HL-60 (cell line): ENCODE results near the gene ITCH.

Experiments used
- DNase-seq, 2 experiments: peaks; one replicate each; pipeline ENCODE4 v3.0.0-alpha.2; 2010 to 2020; ENCODE audit warnings: low read depth in 1 of 2, low spot score in 1 of 2
- H3K27ac ChIP-seq: fragments of 250-450 bp; sonication (Bioruptor Pico); replicated peaks from 2 replicates; pipeline ENCODE4 v1.5.1; 2020; ENCODE audit warnings: mild to moderate bottlenecking, moderate library complexity
- H3K27me3 ChIP-seq: fragments of 250-450 bp; sonication (Bioruptor Pico); 2 replicates; pipeline ENCODE4 v1.5.1; 2021; ENCODE audit warnings: mild to moderate bottlenecking, moderate library complexity; ENCODE audit not compliant: insufficient read depth, poor library complexity, severe bottlenecking
- H3K4me3 ChIP-seq: replicated peaks from 2 replicates; pipeline ENCODE4 v1.5.1; 2011; ENCODE audit warnings: mild to moderate bottlenecking, control low read depth, low read length; ENCODE audit not compliant: insufficient read depth
- GABPA ChIP-seq: IDR thresholded peaks from 2 replicates; pipeline ENCODE4 v1.6.1; 2012; ENCODE audit warnings: low read depth
- POLR2AphosphoS5 ChIP-seq: IDR thresholded peaks from 2 replicates; pipeline ENCODE4 v1.6.1; 2012; ENCODE audit warnings: low read depth
- SPI1 ChIP-seq: IDR thresholded peaks from 2 replicates; pipeline ENCODE4 v1.6.1; 2012; ENCODE audit warnings: low read depth, mild to moderate bottlenecking, borderline replicate concordance
- TF ChIP-seq, protein P1 (sequence below): IDR thresholded peaks from one replicate; pipeline ENCODE4 v1.5.1; 2011; ENCODE audit warnings: low read length, control low read depth, inconsistent platforms; ENCODE audit not compliant: insufficient read depth
- TF ChIP-seq, protein P2 (sequence below): IDR thresholded peaks from 2 replicates; pipeline ENCODE4 v1.6.1; 2012; ENCODE audit warnings: low read depth; ENCODE audit not compliant: insufficient replicate concordance

The ITCH gene

DNA sequence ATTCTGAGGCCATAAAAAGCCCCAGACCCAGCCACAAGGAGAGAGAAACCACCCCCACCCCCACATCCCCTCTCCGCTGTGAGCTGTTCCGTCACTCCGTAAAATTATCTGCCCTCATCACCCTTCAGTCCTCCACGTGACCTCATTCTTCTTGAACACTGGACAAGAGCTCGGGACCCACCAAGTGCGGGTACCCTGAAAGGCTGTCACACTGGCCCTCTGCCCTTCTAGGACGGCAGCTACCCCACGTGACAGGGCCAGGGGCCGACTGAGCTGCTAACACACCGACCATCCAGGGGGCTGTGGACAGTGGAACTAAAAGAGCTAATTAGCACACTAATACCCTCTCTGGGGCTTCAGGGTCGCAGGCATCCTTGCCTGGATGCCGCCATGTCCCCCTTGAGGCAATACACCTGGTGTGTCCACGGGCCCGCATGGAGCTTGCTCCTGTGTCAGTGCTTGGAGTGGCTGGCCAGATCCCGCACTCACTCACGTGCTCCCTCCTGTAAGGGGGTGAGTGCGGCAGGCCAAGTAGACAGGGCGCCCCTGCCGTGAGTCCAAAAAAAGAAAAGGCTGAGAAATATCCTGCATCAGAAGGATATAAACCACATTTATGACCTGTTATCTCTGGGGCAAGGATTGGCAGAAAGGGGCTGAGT lies 30.7 kb upstream of the ITCH start:
- Histone ChIP-seq H3K27me3 (no peaks in the 10 kb centered on the region), H3K27ac (no peak overlapping the region), H3K4me3 (no peak overlapping the region)
- TF ChIP-seq GABPA (no peak), SPI1 (no peak), POLR2AphosphoS5 (no peak)
- TF ChIP-seq, protein P1, sequence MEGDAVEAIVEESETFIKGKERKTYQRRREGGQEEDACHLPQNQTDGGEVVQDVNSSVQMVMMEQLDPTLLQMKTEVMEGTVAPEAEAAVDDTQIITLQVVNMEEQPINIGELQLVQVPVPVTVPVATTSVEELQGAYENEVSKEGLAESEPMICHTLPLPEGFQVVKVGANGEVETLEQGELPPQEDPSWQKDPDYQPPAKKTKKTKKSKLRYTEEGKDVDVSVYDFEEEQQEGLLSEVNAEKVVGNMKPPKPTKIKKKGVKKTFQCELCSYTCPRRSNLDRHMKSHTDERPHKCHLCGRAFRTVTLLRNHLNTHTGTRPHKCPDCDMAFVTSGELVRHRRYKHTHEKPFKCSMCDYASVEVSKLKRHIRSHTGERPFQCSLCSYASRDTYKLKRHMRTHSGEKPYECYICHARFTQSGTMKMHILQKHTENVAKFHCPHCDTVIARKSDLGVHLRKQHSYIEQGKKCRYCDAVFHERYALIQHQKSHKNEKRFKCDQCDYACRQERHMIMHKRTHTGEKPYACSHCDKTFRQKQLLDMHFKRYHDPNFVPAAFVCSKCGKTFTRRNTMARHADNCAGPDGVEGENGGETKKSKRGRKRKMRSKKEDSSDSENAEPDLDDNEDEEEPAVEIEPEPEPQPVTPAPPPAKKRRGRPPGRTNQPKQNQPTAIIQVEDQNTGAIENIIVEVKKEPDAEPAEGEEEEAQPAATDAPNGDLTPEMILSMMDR: no peak
- DNase-seq: no peak

DNA sequence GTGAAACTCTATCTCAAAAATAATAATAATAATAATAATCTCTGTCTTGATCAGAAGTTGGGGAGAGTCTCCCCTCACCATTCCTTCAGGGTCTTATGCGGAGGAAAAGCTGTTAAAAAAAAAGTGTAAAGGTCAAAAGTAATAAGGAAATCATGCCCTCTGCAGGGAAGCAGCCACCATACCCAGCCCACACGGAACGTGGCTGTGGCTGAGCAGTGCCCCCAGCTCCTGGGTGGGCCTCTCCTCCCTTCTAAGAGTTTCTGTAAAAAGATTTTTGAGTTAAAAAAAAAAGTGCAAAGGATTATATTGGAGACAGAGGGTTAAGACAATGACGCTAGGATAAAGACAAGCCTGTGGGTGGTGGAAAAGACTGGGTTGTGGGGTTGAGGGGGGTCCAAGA lies 29.3 kb upstream of the ITCH start:
- no peak for DNase-seq
- no peak for TF ChIP-seq GABPA
- TF ChIP-seq POLR2AphosphoS5: no peak
- TF ChIP-seq SPI1: no peak
- TF ChIP-seq, protein P1: no peak
- TF ChIP-seq, protein P2, sequence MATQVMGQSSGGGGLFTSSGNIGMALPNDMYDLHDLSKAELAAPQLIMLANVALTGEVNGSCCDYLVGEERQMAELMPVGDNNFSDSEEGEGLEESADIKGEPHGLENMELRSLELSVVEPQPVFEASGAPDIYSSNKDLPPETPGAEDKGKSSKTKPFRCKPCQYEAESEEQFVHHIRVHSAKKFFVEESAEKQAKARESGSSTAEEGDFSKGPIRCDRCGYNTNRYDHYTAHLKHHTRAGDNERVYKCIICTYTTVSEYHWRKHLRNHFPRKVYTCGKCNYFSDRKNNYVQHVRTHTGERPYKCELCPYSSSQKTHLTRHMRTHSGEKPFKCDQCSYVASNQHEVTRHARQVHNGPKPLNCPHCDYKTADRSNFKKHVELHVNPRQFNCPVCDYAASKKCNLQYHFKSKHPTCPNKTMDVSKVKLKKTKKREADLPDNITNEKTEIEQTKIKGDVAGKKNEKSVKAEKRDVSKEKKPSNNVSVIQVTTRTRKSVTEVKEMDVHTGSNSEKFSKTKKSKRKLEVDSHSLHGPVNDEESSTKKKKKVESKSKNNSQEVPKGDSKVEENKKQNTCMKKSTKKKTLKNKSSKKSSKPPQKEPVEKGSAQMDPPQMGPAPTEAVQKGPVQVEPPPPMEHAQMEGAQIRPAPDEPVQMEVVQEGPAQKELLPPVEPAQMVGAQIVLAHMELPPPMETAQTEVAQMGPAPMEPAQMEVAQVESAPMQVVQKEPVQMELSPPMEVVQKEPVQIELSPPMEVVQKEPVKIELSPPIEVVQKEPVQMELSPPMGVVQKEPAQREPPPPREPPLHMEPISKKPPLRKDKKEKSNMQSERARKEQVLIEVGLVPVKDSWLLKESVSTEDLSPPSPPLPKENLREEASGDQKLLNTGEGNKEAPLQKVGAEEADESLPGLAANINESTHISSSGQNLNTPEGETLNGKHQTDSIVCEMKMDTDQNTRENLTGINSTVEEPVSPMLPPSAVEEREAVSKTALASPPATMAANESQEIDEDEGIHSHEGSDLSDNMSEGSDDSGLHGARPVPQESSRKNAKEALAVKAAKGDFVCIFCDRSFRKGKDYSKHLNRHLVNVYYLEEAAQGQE: no peak

DNA sequence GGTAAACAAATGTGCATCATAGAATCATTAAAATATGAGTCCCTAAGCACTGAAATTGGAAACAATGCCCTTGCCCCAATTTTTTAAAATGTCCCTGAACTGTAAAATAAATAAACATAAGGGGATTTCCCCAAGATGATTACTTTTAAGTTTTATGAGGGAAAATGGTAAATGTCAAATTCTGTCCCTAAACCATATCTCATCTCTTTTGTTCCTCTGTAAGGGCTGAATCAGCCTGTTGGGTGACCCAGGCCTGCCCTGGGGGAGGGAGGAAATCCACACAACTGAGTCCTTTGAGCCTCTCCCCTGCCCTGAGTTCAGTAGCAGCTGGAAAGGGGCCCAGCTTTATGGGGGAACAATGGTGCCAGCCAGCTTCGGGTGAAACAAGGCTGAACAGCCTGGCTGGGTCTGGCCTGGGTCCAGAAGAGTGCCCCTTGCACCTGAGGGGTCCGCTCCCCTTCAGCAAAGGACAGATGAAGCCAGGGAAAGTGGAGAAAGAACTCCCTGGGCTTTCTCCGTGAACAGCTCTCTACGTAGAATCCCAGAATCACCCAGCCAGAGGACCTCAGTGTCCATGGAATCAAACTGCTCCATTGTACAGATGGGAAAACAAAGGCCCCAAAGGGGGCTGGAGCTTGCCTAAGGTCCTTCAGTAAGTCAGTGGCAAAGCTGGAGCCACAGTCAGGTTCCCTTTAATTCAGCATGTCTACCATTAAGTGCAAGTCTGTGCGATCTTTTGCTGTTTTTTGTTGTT lies 28.2 kb upstream of the ITCH start:
- Histone ChIP-seq H3K27me3 (no peaks in the 10 kb centered on the region), H3K4me3 (no peak overlapping the region), H3K27ac (no peak overlapping the region)
- no peak for DNase-seq
- TF ChIP-seq, protein P2: no peak
- TF ChIP-seq POLR2AphosphoS5: no peak
- TF ChIP-seq, protein P1: no peak
- TF ChIP-seq SPI1: no peak
- no peak for TF ChIP-seq GABPA

More for the DNA sequence above, 29.3 kb upstream of the ITCH start:
- no peaks in the 10 kb centered on the region for H3K27me3 ChIP-seq
- no peak overlapping the region for H3K4me3 ChIP-seq
- H3K27ac ChIP-seq: no peak overlapping the region
